DOHH2 (cell line): Measurements from ENCODE around the gene KLF8.

ENCODE experiments used
- H3F3A ChIP-seq: fragments of 200-600 bp; sonication (generic), shearing (Covaris generic); 2 replicates; pipeline ENCODE4 v1.6.0; 2016; ENCODE audit warnings: antibody characterized with exemption, mild to moderate bottlenecking; ENCODE audit not compliant: control insufficient read depth, insufficient read depth
- H3K27ac ChIP-seq: fragments of 200-600 bp; sonication (generic); 2 replicates; pipeline ENCODE4 v1.5.1; 2014; ENCODE audit warnings: low read depth, mild to moderate bottlenecking, low read length, moderate library complexity
- H3K27me3 ChIP-seq: fragments of 200-600 bp; sonication (generic); 2 replicates; pipeline ENCODE4 v1.6.1; 2014; ENCODE audit warnings: mild to moderate bottlenecking, low read length, mixed read lengths; ENCODE audit not compliant: control insufficient read depth
- H3K36me3 ChIP-seq: fragments of 200-600 bp; sonication (generic); 2 replicates; pipeline ENCODE4 v1.6.1; 2014; ENCODE audit warnings: mild to moderate bottlenecking, low read length, moderate library complexity, mixed read lengths; ENCODE audit not compliant: control insufficient read depth
- H3K4me1 ChIP-seq: fragments of 200-600 bp; sonication (generic); 2 replicates; pipeline ENCODE4 v1.6.1; 2014; ENCODE audit warnings: mild to moderate bottlenecking, low read length, mixed read lengths; ENCODE audit not compliant: control insufficient read depth
- H3K4me2 ChIP-seq: fragments of 200-600 bp; sonication (generic); 2 replicates; pipeline ENCODE4 v1.6.0; 2014; ENCODE audit warnings: mild to moderate bottlenecking, low read length, moderate library complexity
- H3K4me3 ChIP-seq: fragments of 200-600 bp; sonication (generic); 2 replicates; pipeline ENCODE4 v1.5.1; 2014; ENCODE audit warnings: mild to moderate bottlenecking, low read length, mixed read lengths
- H3K79me2 ChIP-seq: fragments of 200-600 bp; sonication (generic); 2 replicates; pipeline ENCODE4 v1.6.1; 2014; ENCODE audit warnings: mild to moderate bottlenecking, low read length, mixed read lengths; ENCODE audit not compliant: control insufficient read depth
- H3K9me2 ChIP-seq: fragments of 200-600 bp; sonication (generic); replicated peaks from 2 replicates; pipeline ENCODE4 v1.6.1; 2014; ENCODE audit warnings: mild to moderate bottlenecking, low read length, mixed read lengths; ENCODE audit not compliant: control insufficient read depth
- H3K9me3 ChIP-seq: fragments of 200-600 bp; sonication (generic); 2 replicates; pipeline ENCODE4 v1.6.1; 2014; ENCODE audit warnings: antibody characterized with exemption, low read length, mixed read lengths; ENCODE audit not compliant: control insufficient read depth, insufficient read depth
- H4K20me1 ChIP-seq: fragments of 200-600 bp; sonication (generic); 2 replicates; pipeline ENCODE4 v1.6.0; 2014; ENCODE audit warnings: low read depth, mild to moderate bottlenecking, antibody characterized with exemption, low read length, moderate library complexity; ENCODE audit not compliant: control insufficient read depth, insufficient read depth
- EZH2phosphoT487 ChIP-seq: fragments of 200-600 bp; sonication (generic); IDR thresholded peaks from 2 replicates; pipeline ENCODE4 v1.6.1; 2017; ENCODE audit warnings: borderline replicate concordance, mild to moderate bottlenecking, antibody characterized with exemption, low read length, moderate library complexity, mixed read lengths
- TF ChIP-seq, protein P1 (sequence below): fragments of 200-600 bp; sonication (generic); IDR thresholded peaks from one replicate; pipeline ENCODE4 v1.5.1; 2014; ENCODE audit warnings: antibody characterized with exemption, mild to moderate bottlenecking, low read depth, low read length; ENCODE audit not compliant: poor library complexity, severe bottlenecking

KLF8 gene

DNA sequence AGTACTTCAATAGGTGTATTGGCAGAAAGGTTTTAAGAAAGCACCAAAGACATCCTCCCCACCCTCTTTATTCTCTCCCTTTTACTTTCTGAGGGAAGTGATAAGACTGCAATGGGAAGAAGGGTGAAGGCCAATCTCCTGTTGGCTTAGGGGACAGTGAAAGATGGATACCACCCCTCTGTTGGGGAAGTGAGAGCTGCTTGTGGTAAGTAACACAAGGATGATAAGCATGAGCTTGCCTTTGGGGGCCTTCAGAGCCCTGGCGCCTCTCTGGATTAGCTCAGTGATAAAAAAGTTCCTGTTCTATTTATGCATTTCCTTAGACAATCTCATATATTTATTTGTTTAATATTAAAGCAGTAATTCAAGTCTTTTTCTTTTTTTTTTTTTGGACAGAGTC is 5.2 kb upstream of the KLF8 start:
- TF ChIP-seq EZH2phosphoT487: no peak
- TF ChIP-seq, protein P1, sequence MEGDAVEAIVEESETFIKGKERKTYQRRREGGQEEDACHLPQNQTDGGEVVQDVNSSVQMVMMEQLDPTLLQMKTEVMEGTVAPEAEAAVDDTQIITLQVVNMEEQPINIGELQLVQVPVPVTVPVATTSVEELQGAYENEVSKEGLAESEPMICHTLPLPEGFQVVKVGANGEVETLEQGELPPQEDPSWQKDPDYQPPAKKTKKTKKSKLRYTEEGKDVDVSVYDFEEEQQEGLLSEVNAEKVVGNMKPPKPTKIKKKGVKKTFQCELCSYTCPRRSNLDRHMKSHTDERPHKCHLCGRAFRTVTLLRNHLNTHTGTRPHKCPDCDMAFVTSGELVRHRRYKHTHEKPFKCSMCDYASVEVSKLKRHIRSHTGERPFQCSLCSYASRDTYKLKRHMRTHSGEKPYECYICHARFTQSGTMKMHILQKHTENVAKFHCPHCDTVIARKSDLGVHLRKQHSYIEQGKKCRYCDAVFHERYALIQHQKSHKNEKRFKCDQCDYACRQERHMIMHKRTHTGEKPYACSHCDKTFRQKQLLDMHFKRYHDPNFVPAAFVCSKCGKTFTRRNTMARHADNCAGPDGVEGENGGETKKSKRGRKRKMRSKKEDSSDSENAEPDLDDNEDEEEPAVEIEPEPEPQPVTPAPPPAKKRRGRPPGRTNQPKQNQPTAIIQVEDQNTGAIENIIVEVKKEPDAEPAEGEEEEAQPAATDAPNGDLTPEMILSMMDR: no peak
- no peaks in the 10 kb centered on the region for H4K20me1 ChIP-seq
- no peak overlapping the region for H3K4me3 ChIP-seq
- no peaks in the 10 kb centered on the region for H3K27me3 ChIP-seq
- no peaks in the 10 kb centered on the region for H3K79me2 ChIP-seq
- H3K27ac ChIP-seq: no peak overlapping the region
- no peaks in the 10 kb centered on the region for H3K9me2 ChIP-seq
- no peaks in the 10 kb centered on the region for H3K4me1 ChIP-seq
- no peaks in the 10 kb centered on the region for H3F3A ChIP-seq
- H3K36me3 ChIP-seq: no peaks in the 10 kb centered on the region
- no peaks in the 10 kb centered on the region for H3K9me3 ChIP-seq
- no peak overlapping the region for H3K4me2 ChIP-seq

DNA sequence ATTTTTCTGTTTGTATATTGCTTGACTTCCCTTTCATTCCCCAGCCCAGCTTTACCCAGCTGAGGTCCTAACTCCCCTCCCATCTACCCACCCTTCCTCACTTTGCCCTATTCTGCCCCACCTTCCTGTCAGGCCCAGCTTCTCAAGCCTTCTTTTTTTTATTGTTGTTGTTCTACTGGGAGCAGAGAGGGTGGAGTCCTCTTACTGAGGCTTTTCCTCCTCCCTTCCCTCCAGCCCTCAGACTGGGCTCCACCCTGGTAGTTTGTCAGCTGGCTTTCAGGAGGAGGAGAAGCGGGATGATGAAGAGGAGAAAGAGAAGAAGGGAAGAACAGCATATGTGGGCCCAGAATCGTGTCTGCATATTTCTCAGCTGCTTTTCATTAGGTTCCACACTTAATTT is 3.2 kb upstream of the KLF8 start:
- no peak overlapping the region for H3K4me2 ChIP-seq
- no peaks in the 10 kb centered on the region for H3K79me2 ChIP-seq
- no peaks in the 10 kb centered on the region for H3K4me1 ChIP-seq
- no peaks in the 10 kb centered on the region for H3F3A ChIP-seq
- TF ChIP-seq EZH2phosphoT487: no peak
- TF ChIP-seq, protein P1: no peak
- no peak overlapping the region for H3K4me3 ChIP-seq
- H4K20me1 ChIP-seq: no peaks in the 10 kb centered on the region
- no peaks in the 10 kb centered on the region for H3K27me3 ChIP-seq
- H3K9me2 ChIP-seq: no peaks in the 10 kb centered on the region
- H3K9me3 ChIP-seq: no peaks in the 10 kb centered on the region
- H3K27ac ChIP-seq: no peak overlapping the region
- no peaks in the 10 kb centered on the region for H3K36me3 ChIP-seq

DNA sequence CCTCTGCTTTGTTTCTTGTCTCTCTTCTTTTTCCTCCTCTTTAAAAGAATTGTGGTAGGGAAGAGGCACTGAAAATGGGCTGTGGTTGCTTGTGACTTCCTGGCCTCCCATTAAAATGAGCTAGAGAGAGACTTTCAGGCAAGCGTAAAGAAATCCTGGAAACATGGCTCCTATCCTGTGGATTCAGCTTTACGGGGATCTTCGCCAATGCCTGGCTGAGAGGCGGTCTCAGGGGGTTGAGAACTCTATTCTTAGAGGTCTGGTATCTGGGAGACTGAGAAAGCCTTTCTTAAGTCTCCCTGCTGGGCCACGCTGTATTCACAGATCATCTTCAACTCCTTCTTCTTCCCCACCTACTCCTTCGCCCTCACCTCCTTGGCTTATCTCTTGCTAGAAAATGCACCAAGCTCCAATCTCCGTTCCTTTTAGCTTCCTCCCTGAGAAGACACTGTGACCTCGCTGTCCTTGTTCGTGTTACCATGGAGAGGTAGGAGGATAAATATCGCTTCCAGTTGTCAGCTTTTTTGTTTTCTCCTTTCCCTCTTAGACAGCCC is 542 bp upstream of the KLF8 start:
- Histone ChIP-seq H3K4me1 (no peaks in the 10 kb centered on the region), H3K4me3 (no peak overlapping the region), H3K36me3 (no peaks in the 10 kb centered on the region), H3K9me2 (no peaks in the 10 kb centered on the region), H3K9me3 (no peaks in the 10 kb centered on the region), H3K27ac (no peak overlapping the region), H3K27me3 (no peaks in the 10 kb centered on the region), H3K79me2 (no peaks in the 10 kb centered on the region), H3K4me2 (no peak overlapping the region), H3F3A (no peaks in the 10 kb centered on the region), H4K20me1 (no peaks in the 10 kb centered on the region)
- no peak for TF ChIP-seq EZH2phosphoT487
- TF ChIP-seq, protein P1: no peak

DNA sequence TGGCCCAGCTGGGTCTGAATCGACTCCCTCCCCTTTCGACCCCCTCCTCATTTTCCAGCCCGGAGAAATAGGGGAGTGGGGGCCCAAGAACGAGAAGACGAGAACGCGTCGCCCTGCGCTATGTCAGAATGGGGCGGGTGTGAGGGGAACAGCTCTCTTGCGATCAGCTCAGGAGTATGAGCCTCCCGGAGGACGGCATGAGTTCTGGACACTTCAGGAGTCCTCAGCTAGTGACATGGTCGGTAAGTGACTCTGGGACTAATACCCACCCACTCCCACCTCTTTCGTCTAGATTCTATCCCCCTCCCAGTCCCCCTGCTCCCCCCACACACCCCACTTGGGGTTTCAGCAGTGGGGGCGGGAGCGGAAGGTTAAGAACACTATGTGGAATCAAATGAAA is 944 bp downstream of the KLF8 start:
- no peak for TF ChIP-seq EZH2phosphoT487
- TF ChIP-seq, protein P1: no peak

More for the DNA sequence above, 944 bp downstream of the KLF8 start:
- Histone ChIP-seq H3K27me3 (no peaks in the 10 kb centered on the region), H3K36me3 (no peaks in the 10 kb centered on the region), H3K4me2 (no peak overlapping the region), H4K20me1 (no peaks in the 10 kb centered on the region), H3K4me3 (no peak overlapping the region), H3F3A (no peaks in the 10 kb centered on the region), H3K9me3 (no peaks in the 10 kb centered on the region), H3K79me2 (no peaks in the 10 kb centered on the region), H3K27ac (no peak overlapping the region), H3K9me2 (no peaks in the 10 kb centered on the region), H3K4me1 (no peaks in the 10 kb centered on the region)
